ENCODE measurements around the gene SPSB1.

GRCh38 chr1:9253453-9254105, 39.1 kb upstream of the SPSB1 start:
- no peak for TF ChIP-seq CTCF (IDR thresholded peaks at IDR 0.05)
- no peak for TF ChIP-seq POLR2A (IDR thresholded peaks at IDR 0.05)
- TF ChIP-seq EP300 (IDR thresholded peaks at IDR 0.05) = no peak
